HCT116 (cell line): Measurements from ENCODE around the gene PLCB4. TPM values are rescaled to one million over a fixed set of nuclear protein-coding genes. Genes with fewer than 3 reads are reported as not detected.

Experiments
- ATAC-seq: fragments of 200-7000 bp; cut with Tn5 transposase; 2 replicates; pipeline ENCODE4 v1.9.1; 2020; ENCODE audit warnings: mild to moderate bottlenecking, moderate library complexity
- BruUV-seq: library from RNA; stranded (reverse); fragments of 400-500 nt; replicated peaks from 2 replicates; lab custom pipeline; 2021; lab: Mats Ljungman, UMichigan
- CTCF ChIA-PET: fragments of 300-600 bp; sonication (Branson Sonifier 250); formaldehyde crosslinking; loops from one replicate; lab custom pipeline; 2021; ENCODE audit warnings: antibody characterized with exemption; lab: Charles Lee
- POLR2A ChIA-PET: fragments of 300-600, 350-600 bp; sonication (Branson Sonifier 250); formaldehyde crosslinking; loops from one replicate; lab custom pipeline; 2021; ENCODE audit warnings: antibody characterized with exemption; lab: Charles Lee
- RAD21 ChIA-PET, 2 experiments: fragments of 300-600 bp; sonication (Branson Sonifier 250); formaldehyde crosslinking; loops; one replicate each; lab custom pipeline; 2023; ENCODE audit warnings: low total read pairs in 2 of 2; ENCODE audit not compliant: uncharacterized antibody in 2 of 2, unreplicated experiment in 2 of 2, low non-redundant PET in 1 of 2; lab: Charles Lee
- DNase-seq: peaks from one replicate; pipeline ENCODE4 v3.0.0-alpha.2; 2010; ENCODE audit warnings: low read depth, low spot score
- H2AFZ ChIP-seq: fragments of 200-600 bp; shearing (Covaris generic), sonication (generic); 2 replicates; pipeline ENCODE4 v1.6.1; 2017; ENCODE audit warnings: low read depth, mixed run types, mixed read lengths, antibody characterized with exemption, low read length; ENCODE audit not compliant: poor library complexity, severe bottlenecking
- H3K27ac ChIP-seq: 2 replicates; pipeline ENCODE4 v1.5.1; 2012; ENCODE audit warnings: low read depth, low read length
- H3K27me3 ChIP-seq: fragments of 200-600 bp; sonication (generic); 2 replicates; pipeline ENCODE4 v1.6.1; 2016; ENCODE audit warnings: mixed run types, low read length, mixed read lengths; ENCODE audit not compliant: insufficient read depth
- H3K36me3 ChIP-seq, 2 experiments: fragments of 200-500 bp in 1 of 2; fragments of 200-600 bp in 1 of 2; sonication (Bioruptor generic) in 1 of 2; sonication (generic) in 1 of 2; 2 replicates each; pipeline versions ENCODE4 v1.5.1 to v1.6.1; 2014 to 2016; ENCODE audit warnings: low read length in 2 of 2, inconsistent platforms in 1 of 2, mixed read lengths in 1 of 2, mixed run types in 1 of 2; ENCODE audit not compliant: insufficient read depth in 2 of 2, control insufficient read depth in 1 of 2
- H3K4me1 ChIP-seq, 2 experiments: fragments of 200-600 bp in 1 of 2; sonication (generic) in 1 of 2; 2 replicates each; pipeline versions ENCODE4 v1.5.1 to v1.6.1; 2012 to 2017; ENCODE audit warnings: low read length in 2 of 2, inconsistent platforms in 1 of 2, mild to moderate bottlenecking in 1 of 2, mixed read lengths in 1 of 2, mixed run types in 1 of 2, moderate library complexity in 1 of 2; ENCODE audit not compliant: insufficient read depth in 2 of 2, control insufficient read depth in 1 of 2
- H3K4me2 ChIP-seq: fragments of 200-600 bp; sonication (generic); 2 replicates; pipeline ENCODE4 v1.6.1; 2017; ENCODE audit warnings: mixed run types, low read length, mixed read lengths
- H3K4me3 ChIP-seq, 2 experiments: fragments of 200-600 bp in 1 of 2; sonication (generic) in 1 of 2; replicated peaks in 1 of 2; 2 replicates each; pipeline ENCODE4 v1.5.1; 2011 to 2016; ENCODE audit warnings: low read length in 2 of 2, control low read depth in 1 of 2, low read depth in 1 of 2, mild to moderate bottlenecking in 1 of 2, mixed read lengths in 1 of 2, mixed run types in 1 of 2
- H3K79me2 ChIP-seq: fragments of 200-600 bp; sonication (generic); 2 replicates; pipeline ENCODE4 v1.6.1; 2017; ENCODE audit warnings: mild to moderate bottlenecking, mixed run types, low read length, moderate library complexity, mixed read lengths; ENCODE audit not compliant: insufficient read depth
- H3K9ac ChIP-seq: fragments of 200-600 bp; sonication (generic); 2 replicates; pipeline ENCODE4 v1.6.1; 2016; ENCODE audit warnings: low read length, mixed read lengths
- H3K9me2 ChIP-seq: fragments of 200-600 bp; sonication (generic), shearing (Covaris generic); 2 replicates; pipeline ENCODE4 v1.6.1; 2017; ENCODE audit warnings: mixed run types, mild to moderate bottlenecking, moderate library complexity; ENCODE audit not compliant: insufficient read depth
- H3K9me3 ChIP-seq, 2 experiments: fragments of 200-500 bp in 1 of 2; fragments of 200-600 bp in 1 of 2; sonication (Bioruptor generic) in 1 of 2; sonication (generic) in 1 of 2; 2 replicates each; pipeline ENCODE4 v1.6.1; 2014 to 2017; ENCODE audit warnings: low read length in 2 of 2, mixed read lengths in 2 of 2, inconsistent platforms in 1 of 2, low read depth in 1 of 2, mild to moderate bottlenecking in 1 of 2, mixed run types in 1 of 2, moderate library complexity in 1 of 2; ENCODE audit not compliant: control insufficient read depth in 1 of 2, insufficient read depth in 1 of 2
- H4K20me1 ChIP-seq: fragments of 200-600 bp; sonication (generic), shearing (Covaris generic); 2 replicates; pipeline ENCODE4 v1.6.1; 2017; ENCODE audit warnings: mixed run types, mild to moderate bottlenecking, moderate library complexity; ENCODE audit not compliant: insufficient read depth
- ATF3 ChIP-seq: IDR thresholded peaks from 2 replicates; pipeline ENCODE4 v1.6.1; 2012
- CTCF ChIP-seq, 3 experiments: fragments of 200-600 bp in 1 of 3; sonication (generic) in 1 of 3; IDR thresholded peaks in 2 of 3; conservative IDR thresholded peaks in 1 of 3; 2 replicates each; pipeline ENCODE4 v1.5.1; 2012 to 2017; ENCODE audit warnings: low read depth in 2 of 3, low read length in 2 of 3, antibody characterized with exemption in 1 of 3, borderline replicate concordance in 1 of 3, control low read depth in 1 of 3, mild to moderate bottlenecking in 1 of 3, mixed read lengths in 1 of 3, mixed run types in 1 of 3, moderate library complexity in 1 of 3; ENCODE audit not compliant: insufficient read depth in 1 of 3
- FOSL1 ChIP-seq: IDR thresholded peaks from 2 replicates; pipeline ENCODE4 v1.6.1; 2012; ENCODE audit warnings: low read depth
- JUND ChIP-seq: IDR thresholded peaks from 2 replicates; pipeline ENCODE4 v1.6.1; 2012
- RAD21 ChIP-seq: IDR thresholded peaks from 2 replicates; pipeline ENCODE4 v1.6.1; 2012; ENCODE audit warnings: low read depth, mild to moderate bottlenecking
- REST ChIP-seq: IDR thresholded peaks from 2 replicates; pipeline ENCODE4 v1.6.1; 2012; ENCODE audit warnings: low read depth
- ZNF274 ChIP-seq: fragments of 200-500 bp; sonication (Bioruptor generic); IDR thresholded peaks from 2 replicates; pipeline ENCODE4 v1.6.1; 2014; ENCODE audit warnings: mild to moderate bottlenecking, low read depth, low read length, inconsistent platforms
- intact Hi-C: fragments of 100-400 bp; cut with micrococcal nuclease; formaldehyde crosslinking; loops from 2 replicates; pipeline ENCODE4 v1.10.0; 2022
- total RNA-seq: library from RNA; stranded (reverse); gene quantifications from one replicate; pipeline ENCODE4 v1.2.1, GENCODE V29; 2021; ENCODE audit not compliant: unreplicated experiment
- TF ChIP-seq, protein P1 (sequence below): IDR thresholded peaks from 2 replicates; pipeline ENCODE4 v1.6.1; 2012

Gene PLCB4
- total RNA-seq, 1 experiment from 2014 or later: 2.5 TPM

DNA sequence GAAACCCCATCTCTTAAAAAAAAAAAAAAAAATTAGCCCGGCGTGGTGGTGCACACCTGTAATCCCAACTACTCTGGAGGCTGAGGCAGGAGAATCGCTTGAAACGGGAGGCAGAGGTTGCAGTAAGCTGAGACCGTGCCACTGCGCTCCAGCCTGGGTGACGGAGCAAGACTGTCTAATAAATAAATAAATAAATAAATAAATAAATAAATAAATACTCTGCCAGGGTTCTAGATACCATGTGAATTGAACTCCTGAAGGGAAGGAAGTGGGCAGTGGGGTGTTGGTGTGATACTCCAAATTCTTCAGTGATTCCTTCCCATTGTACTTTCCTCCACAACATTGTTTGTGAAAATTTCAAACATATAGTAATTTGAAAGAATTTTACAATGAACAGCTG, 100.5 kb downstream of the PLCB4 start:
- Histone ChIP-seq H3K27me3 (no peaks in the 10 kb centered on the region), H3K4me2 (no peak overlapping the region), H3K4me3 (no peak overlapping the region), H3K36me3 (no peaks in the 10 kb centered on the region), H3K9me3 (no peaks in the 10 kb centered on the region), H3K9me2 (no peaks in the 10 kb centered on the region), H2AFZ (no peak overlapping the region), H4K20me1 (no peaks in the 10 kb centered on the region), H3K9ac (no peak overlapping the region), H3K27ac (no peak overlapping the region), H3K79me2 (no peaks in the 10 kb centered on the region), H3K4me1 (no peaks in the 10 kb centered on the region)
- no TSS peak for BruUV-seq
- no peak for TF ChIP-seq JUND
- TF ChIP-seq ATF3: no peak
- ATAC-seq (no peak), DNase-seq (no peak)
- ChIA-PET CTCF (interaction anchor here (2.1 kb wide), 1 partner anchor 316 kb away, joined by 6 read pairs; no protein-coding TSS in a partner anchor), POLR2A (no interaction called here), RAD21 (interaction anchor here in 1 of 2 experiments (0.6 kb wide), 1 partner anchor 378 kb away, joined by 3 read pairs; no protein-coding TSS in a partner anchor)
- intact Hi-C loops: no loop called here

- no peaks in the 10 kb centered on the region for H3K79me2 ChIP-seq
- ChIA-PET POLR2A (no interaction called here), RAD21 (no interaction called here), CTCF (interaction anchor here (0.6 kb wide), 1 partner anchor 382 kb away, joined by 3 read pairs; no protein-coding TSS in a partner anchor)
- no TSS peak for BruUV-seq
- no peak overlapping the region for H2AFZ ChIP-seq
- H3K27me3 ChIP-seq: no peaks in the 10 kb centered on the region
- no peaks in the 10 kb centered on the region for H3K4me1 ChIP-seq
- H3K9me3 ChIP-seq: no peaks in the 10 kb centered on the region
- H3K36me3 ChIP-seq: no peaks in the 10 kb centered on the region
- DNase-seq (no peak), ATAC-seq (no peak)
- TF ChIP-seq RAD21 (peak; percentile 58), JUND (no peak), FOSL1 (no peak), CTCF (IDR thresholded peaks at IDR 0.05 in 2 of 3, conservative IDR thresholded peaks at IDR 0.05 in 1 of 3; ENCODE audit: borderline replicate concordance in 1 of 3, insufficient read depth in 1 of 3, low read depth in 2 of 3, low read length in 2 of 3) (peak; percentile 12 to 38 (median 20); a peak in 3 of 6 replicates), ZNF274 (no peak), REST (no peak)
- TF ChIP-seq, protein P1, sequence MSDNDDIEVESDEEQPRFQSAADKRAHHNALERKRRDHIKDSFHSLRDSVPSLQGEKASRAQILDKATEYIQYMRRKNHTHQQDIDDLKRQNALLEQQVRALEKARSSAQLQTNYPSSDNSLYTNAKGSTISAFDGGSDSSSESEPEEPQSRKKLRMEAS: no peak
- intact Hi-C loops: loop anchor here (2.0 kb wide), 1 partner anchor 318 kb away; no protein-coding TSS in a partner anchor
- H4K20me1 ChIP-seq: no peaks in the 10 kb centered on the region
- H3K4me2 ChIP-seq: no peak overlapping the region
- H3K27ac ChIP-seq: no peak overlapping the region
- H3K4me3 ChIP-seq: no peak overlapping the region
- H3K9me2 ChIP-seq: no peaks in the 10 kb centered on the region
- no peak overlapping the region for H3K9ac ChIP-seq
These were observed 104.0 kb downstream of the PLCB4 start for GRCh38 chr20:9172851-9173250.
